Measurements from ENCODE around the gene RNF220. TPM values are rescaled to one million over a fixed set of nuclear protein-coding genes. Genes with fewer than 3 reads are reported as not detected.

Gene RNF220
- total RNA-seq, 4 donors from 2014 or later, result 54.2 to 94.0 (median 88.8) TPM

DNA sequence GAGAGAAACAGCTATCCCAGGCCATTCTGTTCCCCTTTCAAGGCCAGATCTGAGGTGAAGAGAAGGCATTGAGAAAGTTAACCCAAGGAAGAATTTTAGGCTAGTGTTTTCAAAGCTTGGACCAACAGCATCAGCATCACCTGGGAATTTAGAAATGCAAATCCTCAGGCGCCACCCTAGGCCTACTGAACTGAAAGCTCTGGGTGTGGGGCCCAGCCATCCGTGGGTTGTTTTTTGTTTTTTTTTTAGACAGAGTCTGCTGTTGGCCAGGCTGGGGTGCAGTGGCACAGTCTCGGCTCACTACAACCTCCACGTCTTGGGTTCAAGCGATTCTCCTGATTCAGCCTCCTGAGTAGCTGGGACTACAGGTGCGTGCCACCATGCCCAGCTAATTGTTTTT is 98.6 kb downstream of the RNF220 start:
- TF ChIP-seq, protein P1, sequence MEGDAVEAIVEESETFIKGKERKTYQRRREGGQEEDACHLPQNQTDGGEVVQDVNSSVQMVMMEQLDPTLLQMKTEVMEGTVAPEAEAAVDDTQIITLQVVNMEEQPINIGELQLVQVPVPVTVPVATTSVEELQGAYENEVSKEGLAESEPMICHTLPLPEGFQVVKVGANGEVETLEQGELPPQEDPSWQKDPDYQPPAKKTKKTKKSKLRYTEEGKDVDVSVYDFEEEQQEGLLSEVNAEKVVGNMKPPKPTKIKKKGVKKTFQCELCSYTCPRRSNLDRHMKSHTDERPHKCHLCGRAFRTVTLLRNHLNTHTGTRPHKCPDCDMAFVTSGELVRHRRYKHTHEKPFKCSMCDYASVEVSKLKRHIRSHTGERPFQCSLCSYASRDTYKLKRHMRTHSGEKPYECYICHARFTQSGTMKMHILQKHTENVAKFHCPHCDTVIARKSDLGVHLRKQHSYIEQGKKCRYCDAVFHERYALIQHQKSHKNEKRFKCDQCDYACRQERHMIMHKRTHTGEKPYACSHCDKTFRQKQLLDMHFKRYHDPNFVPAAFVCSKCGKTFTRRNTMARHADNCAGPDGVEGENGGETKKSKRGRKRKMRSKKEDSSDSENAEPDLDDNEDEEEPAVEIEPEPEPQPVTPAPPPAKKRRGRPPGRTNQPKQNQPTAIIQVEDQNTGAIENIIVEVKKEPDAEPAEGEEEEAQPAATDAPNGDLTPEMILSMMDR (IDR thresholded peaks at IDR 0.05), result no peak

DNA sequence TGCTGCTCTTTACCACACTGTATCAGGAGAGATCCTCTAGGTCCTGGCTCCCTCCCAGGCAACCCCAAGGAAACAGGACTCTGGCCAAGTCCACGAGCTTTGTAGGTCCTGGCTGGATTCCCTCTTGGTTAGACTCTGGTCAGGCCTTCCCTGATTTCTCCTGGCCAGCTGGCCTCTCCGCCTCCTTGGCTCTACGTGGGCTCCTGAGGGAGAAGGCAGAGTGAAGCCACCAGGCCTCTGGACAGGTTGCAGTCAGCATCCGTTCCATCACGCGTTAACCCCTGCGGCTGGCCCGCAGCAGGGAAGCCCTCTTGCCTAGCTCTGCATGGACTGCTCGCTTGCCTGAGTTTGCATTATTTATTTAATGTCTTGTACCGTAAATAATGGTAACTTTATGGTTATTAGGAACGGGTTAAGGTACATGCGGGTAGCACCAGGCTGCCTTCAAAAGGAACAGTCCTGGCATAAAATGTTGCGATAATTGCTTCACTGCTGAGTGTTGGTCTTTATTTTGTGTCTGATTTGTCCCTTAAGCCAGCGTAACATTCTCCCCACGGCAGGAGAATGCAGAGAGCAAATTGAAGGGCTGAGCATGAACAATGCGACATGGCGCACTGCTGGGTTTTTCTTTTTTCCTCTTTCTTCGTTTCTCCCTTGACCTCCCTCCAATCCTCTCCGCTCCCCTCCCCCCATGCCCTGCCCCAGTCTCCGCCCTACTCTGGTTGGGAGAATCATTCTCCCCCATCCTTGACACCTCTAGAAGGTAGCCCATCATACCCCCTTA is 100.3 kb downstream of the RNF220 start:
- no peak for DNase-seq (ENCODE audit: low spot score)
- TF ChIP-seq, protein P1 (IDR thresholded peaks at IDR 0.05), result no peak
- ATAC-seq (ENCODE audit: low FRiP score), result no peak

More for the DNA sequence above, 98.6 kb downstream of the RNF220 start:
- ATAC-seq (ENCODE audit: low FRiP score) (no peak), DNase-seq (ENCODE audit: low spot score) (no peak)

DNA sequence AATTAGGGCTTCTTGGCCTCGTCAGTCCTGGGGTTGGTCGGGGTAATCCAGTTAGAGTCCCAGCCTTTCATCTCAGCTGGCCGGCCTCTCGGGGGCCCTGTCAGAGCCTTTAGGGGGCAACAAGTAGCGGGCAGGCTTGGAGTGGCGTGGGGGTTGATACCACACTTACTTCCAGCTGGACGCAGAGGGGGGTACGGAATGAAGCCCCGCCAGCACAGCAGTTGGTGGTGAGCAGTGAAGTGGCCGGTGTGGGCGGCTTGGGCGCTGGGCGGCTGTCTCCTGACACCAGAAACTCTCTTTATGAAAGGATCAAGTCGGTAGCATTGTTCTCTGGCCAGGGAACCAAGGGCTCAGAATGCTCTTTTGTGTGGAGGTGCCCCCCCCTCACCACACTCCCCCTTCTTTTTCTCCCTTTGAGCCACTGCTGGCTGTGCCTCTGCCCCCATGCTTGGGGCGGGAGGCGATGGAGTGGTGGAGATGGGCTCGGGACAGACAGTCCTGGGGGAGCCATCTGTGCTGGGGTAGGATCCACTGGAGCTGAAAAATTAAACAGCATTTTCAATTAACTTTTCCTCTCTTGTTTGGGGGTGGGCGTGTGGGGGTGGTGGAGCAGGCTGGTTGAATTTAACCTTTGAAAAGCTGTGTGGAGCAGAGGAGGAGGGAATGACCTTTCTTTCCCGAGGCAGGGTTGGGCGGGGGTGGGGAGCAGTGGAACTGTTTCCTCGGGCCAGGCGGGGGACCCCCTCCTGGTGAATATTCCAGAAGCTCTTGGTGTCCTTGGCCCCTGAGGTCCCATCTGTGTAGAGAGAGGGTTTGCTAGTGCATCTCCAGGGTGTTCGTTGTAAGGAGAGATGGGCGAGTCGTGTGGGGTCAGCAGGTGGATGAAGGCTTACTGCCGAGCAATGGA is 102.7 kb downstream of the RNF220 start:
- TF ChIP-seq, protein P1 (IDR thresholded peaks at IDR 0.05), result no peak
- ATAC-seq (ENCODE audit: low FRiP score) (no peak), DNase-seq (ENCODE audit: low spot score) (no peak)

DNA sequence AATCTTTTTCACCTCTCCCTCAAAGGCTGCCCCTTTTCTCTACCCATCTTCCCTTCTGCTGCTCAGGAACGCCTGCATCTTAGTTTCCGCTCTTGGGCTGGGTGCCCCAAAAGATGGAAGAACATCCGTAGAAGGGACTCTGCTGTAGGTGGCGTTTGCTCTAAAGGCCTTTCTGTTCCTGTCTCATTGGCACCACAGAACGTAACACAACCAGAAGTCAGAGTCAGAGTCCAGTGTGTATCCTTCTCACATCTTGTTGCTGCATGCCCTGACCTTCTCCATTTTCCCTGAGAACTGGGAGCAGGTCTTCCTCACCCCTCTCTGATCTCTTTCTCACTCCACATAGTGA is 103.3 kb downstream of the RNF220 start:
- TF ChIP-seq, protein P1 (IDR thresholded peaks at IDR 0.05), result no peak
- no peak for DNase-seq (ENCODE audit: low spot score)

DNA sequence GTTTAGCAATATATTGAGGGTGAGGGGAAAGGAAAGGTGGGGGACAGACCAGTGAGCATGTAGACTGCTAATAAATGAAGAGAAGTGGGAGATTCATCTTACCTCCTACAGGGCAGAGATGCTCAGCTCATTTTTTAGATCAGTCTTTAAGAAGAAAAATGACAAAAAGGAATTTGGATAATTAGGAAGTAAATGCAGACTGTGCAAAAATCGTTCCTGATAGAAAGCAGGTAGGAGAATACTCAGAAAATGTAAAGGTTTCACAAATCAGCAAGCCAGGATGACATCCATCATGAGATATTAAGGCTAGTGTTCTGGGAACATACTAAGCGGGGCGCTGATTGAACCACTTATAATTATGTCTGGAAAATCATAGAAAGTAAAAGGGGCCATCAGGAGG is 106.3 kb downstream of the RNF220 start:
- TF ChIP-seq, protein P1 (IDR thresholded peaks at IDR 0.05), result no peak
- DNase-seq (ENCODE audit: low spot score) (no peak), ATAC-seq (ENCODE audit: low FRiP score) (no peak)

More for the DNA sequence above, 103.3 kb downstream of the RNF220 start:
- ATAC-seq (ENCODE audit: low FRiP score), result no peak

DNA sequence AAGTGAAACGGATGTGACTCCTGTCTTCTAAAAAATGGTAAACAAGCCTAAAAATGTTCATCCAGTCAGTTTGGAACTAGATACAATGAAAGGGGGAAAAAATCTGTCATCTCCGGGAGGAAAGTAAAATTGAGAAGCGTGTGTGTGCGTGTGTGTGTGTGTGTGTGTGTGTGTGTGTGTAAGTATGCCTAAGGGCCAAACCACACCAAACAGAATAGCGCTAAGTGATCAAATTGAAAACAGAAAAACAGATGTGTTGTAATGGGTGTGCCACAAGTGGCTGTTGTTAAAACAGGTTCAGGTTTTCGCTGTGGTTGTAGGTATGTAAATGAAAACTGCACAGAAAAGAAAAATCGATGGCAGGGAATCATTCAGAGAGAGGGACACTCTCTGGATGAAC is 106.7 kb downstream of the RNF220 start:
- ATAC-seq (ENCODE audit: low FRiP score) (no peak), DNase-seq (ENCODE audit: low spot score) (no peak)
- TF ChIP-seq, protein P1 (IDR thresholded peaks at IDR 0.05), result no peak

Measured in omental fat pad (tissue), 4 donors.